Spinal cord (tissue), 10 donors: ENCODE results near the gene MISP3. TPM values are rescaled to one million over a fixed set of nuclear protein-coding genes. Genes with fewer than 3 reads are reported as not detected.

Experiments
- DNase-seq, 6 donors: peaks; one replicate each; pipeline versions ENCODE4 v3.0.0 to v3.0.0-alpha.2; 2013 to 2015; ENCODE audit warnings: low spot score in 6 of 6, low read depth in 4 of 6
- H3K27ac ChIP-seq: one replicate; pipeline ENCODE4 v1.5.1; 2013; ENCODE audit warnings: low read depth, low read length, control low read depth
- H3K27me3 ChIP-seq: one replicate; pipeline ENCODE4 v1.6.1; 2013; ENCODE audit warnings: low read length; ENCODE audit not compliant: control insufficient read depth, insufficient read depth
- H3K36me3 ChIP-seq: one replicate; pipeline ENCODE4 v1.6.1; 2013; ENCODE audit warnings: low read length; ENCODE audit not compliant: control insufficient read depth, insufficient read depth
- H3K4me1 ChIP-seq: one replicate; pipeline ENCODE4 v1.6.1; 2013; ENCODE audit warnings: low read length; ENCODE audit not compliant: control insufficient read depth, insufficient read depth
- H3K4me3 ChIP-seq: one replicate; pipeline ENCODE4 v1.5.1; 2013; ENCODE audit warnings: low read depth, low read length, control low read depth
- H3K9me3 ChIP-seq: one replicate; pipeline ENCODE4 v1.6.1; 2013; ENCODE audit warnings: low read length; ENCODE audit not compliant: control insufficient read depth, insufficient read depth
- WGBS: methylation state at CpG from one replicate; pipeline ENCODE4 v1.1.5; 2013; ENCODE audit warnings: missing lambda C conversion rate; ENCODE audit not compliant: insufficient coverage; 5-methylcytosine and 5-hydroxymethylcytosine counted together
- polyA plus RNA-seq, 2 donors: library from polyadenylated mRNA; unstranded; fragments of 120-200 nt; gene quantifications; one replicate each; pipeline ENCODE4 v1.2.1, GENCODE V29; 2013; ENCODE audit not compliant: insufficient read length in 2 of 2
- total RNA-seq, 2 donors: library from RNA; depleted of rRNA in 1 of 2; stranded (reverse); fragments of 120-200 nt in 1 of 2; fragments of >200 nt in 1 of 2; gene quantifications; one replicate each; pipeline versions ENCODE4 v1.2.3 to v1.2.4, GENCODE V29; 2013 to 2014
- donor health status: healthy.

MISP3 gene
- total and polyA plus RNA-seq, 4 donors, result 1.2 to 12.4 (median 8.1) TPM

- Histone ChIP-seq H3K9me3 (no peaks in the 10 kb centered on the region), H3K4me1 (no peaks in the 10 kb centered on the region), H3K27me3 (no peaks in the 10 kb centered on the region), H3K4me3 (no peak overlapping the region), H3K27ac (no peak overlapping the region), H3K36me3 (peaks cover 66% of the 10 kb centered on the region)
- 79% methylated on average over 21 of the region's 21 CpGs for WGBS
- DNase-seq, result no peak
These were observed 25.1 kb downstream of the MISP3 start for GRCh38 chr19:14097532-14098151.

- no peak overlapping the region for H3K27ac ChIP-seq
- no peak for DNase-seq
- 97% methylated on average over 5 of the region's 6 CpGs for WGBS
- peaks cover 87% of the 10 kb centered on the region for H3K36me3 ChIP-seq
- no peaks in the 10 kb centered on the region for H3K27me3 ChIP-seq
- no peaks in the 10 kb centered on the region for H3K9me3 ChIP-seq
- H3K4me3 ChIP-seq, result no peak overlapping the region
- H3K4me1 ChIP-seq, result no peaks in the 10 kb centered on the region
These were observed 28.5 kb downstream of the MISP3 start for GRCh38 chr19:14101003-14101545.

GRCh38 chr19:14102102-14102696, 29.6 kb downstream of the MISP3 start:
- peaks cover 87% of the 10 kb centered on the region for H3K36me3 ChIP-seq
- 94% methylated on average over 8 of the region's 11 CpGs for WGBS
- no peaks in the 10 kb centered on the region for H3K4me1 ChIP-seq
- DNase-seq, result no peak
- H3K9me3 ChIP-seq, result no peaks in the 10 kb centered on the region
- H3K4me3 ChIP-seq, result no peak overlapping the region
- no peak overlapping the region for H3K27ac ChIP-seq
- H3K27me3 ChIP-seq, result no peaks in the 10 kb centered on the region

- no peak for DNase-seq
- Histone ChIP-seq H3K4me3 (no peak overlapping the region), H3K27me3 (no peaks in the 10 kb centered on the region), H3K36me3 (peaks cover 87% of the 10 kb centered on the region), H3K4me1 (no peaks in the 10 kb centered on the region), H3K27ac (no peak overlapping the region), H3K9me3 (no peaks in the 10 kb centered on the region)
- 94% methylated on average over 10 of the region's 10 CpGs for WGBS
These were observed 30.2 kb downstream of the MISP3 start for GRCh38 chr19:14102756-14103155.

- Histone ChIP-seq H3K4me1 (no peaks in the 10 kb centered on the region), H3K27ac (no peak overlapping the region), H3K36me3 (peaks cover 87% of the 10 kb centered on the region), H3K4me3 (no peak overlapping the region), H3K9me3 (no peaks in the 10 kb centered on the region), H3K27me3 (no peaks in the 10 kb centered on the region)
- DNase-seq, result no peak
- WGBS, result 100% methylated on average over 1 of the region's 1 CpG
These were observed 30.7 kb downstream of the MISP3 start for GRCh38 chr19:14103310-14103709.

- Histone ChIP-seq H3K27ac (no peak overlapping the region), H3K27me3 (no peaks in the 10 kb centered on the region), H3K36me3 (peaks cover 69% of the 10 kb centered on the region), H3K9me3 (no peaks in the 10 kb centered on the region), H3K4me1 (no peaks in the 10 kb centered on the region), H3K4me3 (no peak overlapping the region)
- no peak for DNase-seq
- WGBS, result 98% methylated on average over 5 of the region's 8 CpGs
These were observed 33.1 kb downstream of the MISP3 start for GRCh38 chr19:14105680-14106079.

- Histone ChIP-seq H3K36me3 (peaks cover 64% of the 10 kb centered on the region), H3K27me3 (no peaks in the 10 kb centered on the region), H3K27ac (no peak overlapping the region), H3K4me3 (no peak overlapping the region), H3K4me1 (peaks cover 1% of the 10 kb centered on the region), H3K9me3 (no peaks in the 10 kb centered on the region)
- 93% methylated on average over 13 of the region's 16 CpGs for WGBS
- no peak for DNase-seq
These were observed 34.3 kb downstream of the MISP3 start for GRCh38 chr19:14106840-14107239.

- Histone ChIP-seq H3K4me1 (peaks cover 9% of the 10 kb centered on the region), H3K27me3 (no peaks in the 10 kb centered on the region), H3K36me3 (peaks cover 63% of the 10 kb centered on the region), H3K27ac (no peak overlapping the region), H3K4me3 (no peak overlapping the region), H3K9me3 (no peaks in the 10 kb centered on the region)
- DNase-seq, result no peak
- 76% methylated on average over 22 of the region's 23 CpGs for WGBS
These were observed 35.2 kb downstream of the MISP3 start for GRCh38 chr19:14107581-14108461.

- Histone ChIP-seq H3K9me3 (no peaks in the 10 kb centered on the region), H3K4me3 (no peak overlapping the region), H3K36me3 (peaks cover 60% of the 10 kb centered on the region), H3K27me3 (no peaks in the 10 kb centered on the region), H3K4me1 (peaks cover 34% of the 10 kb centered on the region), H3K27ac (no peak overlapping the region)
- 50% methylated on average over 1 of the region's 2 CpGs for WGBS
- DNase-seq, result no peak
These were observed 38.1 kb downstream of the MISP3 start for GRCh38 chr19:14110650-14111049.
